AG04450 (cell line): ENCODE data around the gene CNGA2. TPM values are rescaled to one million over a fixed set of nuclear protein-coding genes. Genes with fewer than 3 reads are reported as not detected.

Experiments used
- CTCF ChIA-PET: fragments of 300-600, 350-600 bp; formaldehyde crosslinking; extraction: SDS; loops from one replicate; lab custom pipeline; 2022; ENCODE audit warnings: antibody characterized with exemption, inconsistent platforms; lab: Charles Lee
- POLR2A ChIA-PET: fragments of 350-600 bp; formaldehyde crosslinking; extraction: SDS; loops from one replicate; lab custom pipeline; 2021; ENCODE audit warnings: antibody characterized with exemption, inconsistent platforms; lab: Yijun Ruan, JAX
- DNase-seq: peaks from one replicate; pipeline ENCODE4 v3.0.0-alpha.2; 2011; ENCODE audit warnings: low read depth, low spot score
- H3K27ac ChIP-seq: one replicate; pipeline ENCODE4 v1.5.1; 2012; ENCODE audit warnings: low read depth, low read length, control low read depth
- H3K27me3 ChIP-seq: one replicate; pipeline ENCODE4 v1.6.0; 2012; ENCODE audit warnings: low read length; ENCODE audit not compliant: control insufficient read depth, insufficient read depth
- H3K4me3 ChIP-seq: 2 replicates; pipeline ENCODE4 v1.5.1; 2011; ENCODE audit warnings: mild to moderate bottlenecking, low read depth, low read length, control low read depth
- H3K9me3 ChIP-seq: 2 replicates; pipeline ENCODE4 v1.5.1; 2012; ENCODE audit warnings: low read length; ENCODE audit not compliant: control insufficient read depth, insufficient read depth
- CTCF ChIP-seq: IDR thresholded peaks from 2 replicates; pipeline ENCODE4 v1.5.1; 2011; ENCODE audit warnings: low read depth, low read length, control low read depth, inconsistent platforms
- polyA plus RNA-seq: library from polyadenylated mRNA; depleted of rRNA; stranded (reverse); fragments of >200 nt; gene quantifications from 2 replicates; pipeline ENCODE4 v1.2.3, GENCODE V29; 2011

CNGA2 gene
- polyA plus RNA-seq, 1 experiment = not detected

GRCh38 chrX:151737494-151737893 is 2.9 kb downstream of the CNGA2 start:
- no peak overlapping the region for H3K4me3 ChIP-seq
- DNase-seq = no peak
- H3K9me3 ChIP-seq = no peaks in the 10 kb centered on the region
- POLR2A ChIA-PET = no interaction called here
- CTCF ChIA-PET = no interaction called here
- TF ChIP-seq CTCF = no peak
- no peaks in the 10 kb centered on the region for H3K27me3 ChIP-seq
- no peak overlapping the region for H3K27ac ChIP-seq

GRCh38 chrX:151738751-151739150 is 4.2 kb downstream of the CNGA2 start:
- H3K27ac ChIP-seq = no peak overlapping the region
- TF ChIP-seq CTCF = no peak
- DNase-seq = no peak
- H3K4me3 ChIP-seq = no peak overlapping the region
- no peaks in the 10 kb centered on the region for H3K9me3 ChIP-seq
- POLR2A ChIA-PET = no interaction called here
- CTCF ChIA-PET = no interaction called here
- H3K27me3 ChIP-seq = no peaks in the 10 kb centered on the region

- ChIA-PET POLR2A (no interaction called here), CTCF (no interaction called here)
- Histone ChIP-seq H3K27ac (no peak overlapping the region), H3K4me3 (no peak overlapping the region), H3K9me3 (no peaks in the 10 kb centered on the region), H3K27me3 (peaks cover 2% of the 10 kb centered on the region)
- TF ChIP-seq CTCF = no peak
- no peak for DNase-seq
These were observed 7.1 kb downstream of the CNGA2 start for GRCh38 chrX:151741606-151742005.

GRCh38 chrX:151742311-151742710 is 7.8 kb downstream of the CNGA2 start:
- Histone ChIP-seq H3K9me3 (no peaks in the 10 kb centered on the region), H3K27ac (no peak overlapping the region), H3K27me3 (peaks cover 2% of the 10 kb centered on the region), H3K4me3 (no peak overlapping the region)
- no peak for DNase-seq
- no peak for TF ChIP-seq CTCF
- POLR2A ChIA-PET = no interaction called here
- CTCF ChIA-PET = no interaction called here

GRCh38 chrX:151743651-151744470 is 9.3 kb downstream of the CNGA2 start:
- Histone ChIP-seq H3K4me3 (no peak overlapping the region), H3K9me3 (no peaks in the 10 kb centered on the region), H3K27ac (no peak overlapping the region), H3K27me3 (peaks cover 2% of the 10 kb centered on the region)
- ChIA-PET POLR2A (no interaction called here), CTCF (no interaction called here)
- DNase-seq = no peak
- no peak for TF ChIP-seq CTCF
